ENCODE data around the gene GLS. TPM values are rescaled to one million over a fixed set of nuclear protein-coding genes. Genes with fewer than 3 reads are reported as not detected.
"Not testable (repeated sequence)": the region's sequence is repeated elsewhere in the genome, so short reads cannot be mapped to it uniquely, and the experiment has no call there.

Gene GLS
- total RNA-seq, 4 donors from 2014 or later: 60.6 to 128 (median 75.7) TPM

- Histone ChIP-seq H3K4me3 (peak overlapping the region; percentile 98), H3K27ac (peak overlapping the region; percentile 96), H3K4me1 (peaks cover 45% of the 10 kb centered on the region), H3K9me3 (no peaks in the 10 kb centered on the region), H3K27me3 (no peaks in the 10 kb centered on the region), H3K36me3 (no peaks in the 10 kb centered on the region)
- TF ChIP-seq CTCF (IDR thresholded peaks at IDR 0.05) (no peak), POLR2AphosphoS5 (IDR thresholded peaks at IDR 0.05) (peak in 1 of 3 donors; percentile 55)
- WGBS: under 1% methylated on average over 39 of the region's 46 CpGs
- DNase-seq (ENCODE audit: low spot score in 2 of 2): peak; percentile 73 to 86
Observed at GRCh38 chr2:190881598-190882410, 1.2 kb downstream of the GLS start.

GRCh38 chr2:190882411-190882766 is 1.8 kb downstream of the GLS start:
- no peak for DNase-seq (ENCODE audit: low spot score in 2 of 2)
- 9% methylated on average over 5 of the region's 5 CpGs for WGBS
- H3K4me3 ChIP-seq: peak overlapping the region; percentile 98
- no peaks in the 10 kb centered on the region for H3K9me3 ChIP-seq
- H3K4me1 ChIP-seq: peaks cover 49% of the 10 kb centered on the region
- peak overlapping the region; percentile 96 for H3K27ac ChIP-seq
- H3K36me3 ChIP-seq: no peaks in the 10 kb centered on the region
- TF ChIP-seq EP300 (IDR thresholded peaks at IDR 0.05): no peak
- no peak for TF ChIP-seq POLR2A (IDR thresholded peaks at IDR 0.05)
- TF ChIP-seq CTCF (IDR thresholded peaks at IDR 0.05): no peak
- TF ChIP-seq POLR2AphosphoS5 (IDR thresholded peaks at IDR 0.05): no peak
- H3K27me3 ChIP-seq: no peaks in the 10 kb centered on the region

GRCh38 chr2:190882856-190883582 is 2.4 kb downstream of the GLS start:
- peak overlapping the region; percentile 98 for H3K4me3 ChIP-seq
- WGBS: 25% methylated on average over 4 of the region's 4 CpGs
- no peaks in the 10 kb centered on the region for H3K36me3 ChIP-seq
- no peak for DNase-seq (ENCODE audit: low spot score in 2 of 2)
- no peaks in the 10 kb centered on the region for H3K27me3 ChIP-seq
- no peak for TF ChIP-seq POLR2A (IDR thresholded peaks at IDR 0.05)
- TF ChIP-seq POLR2AphosphoS5 (IDR thresholded peaks at IDR 0.05): no peak
- TF ChIP-seq EP300 (IDR thresholded peaks at IDR 0.05): no peak
- TF ChIP-seq CTCF (IDR thresholded peaks at IDR 0.05): no peak
- H3K9me3 ChIP-seq: no peaks in the 10 kb centered on the region
- peak overlapping the region; percentile 96 for H3K27ac ChIP-seq
- H3K4me1 ChIP-seq: peaks cover 55% of the 10 kb centered on the region

- H3K4me1 ChIP-seq: peaks cover 70% of the 10 kb centered on the region
- H3K27me3 ChIP-seq; H3K36me3 ChIP-seq; H3K27ac ChIP-seq; DNase-seq (ENCODE audit: low spot score in 2 of 2); H3K9me3 ChIP-seq: not testable (repeated sequence)
- 87% methylated on average over 6 of the region's 6 CpGs for WGBS
- peak overlapping the region; percentile 5 for H3K4me3 ChIP-seq
Observed at GRCh38 chr2:190885844-190886243, 5.2 kb downstream of the GLS start.

GRCh38 chr2:190887089-190887488 is 6.5 kb downstream of the GLS start:
- Histone ChIP-seq H3K4me1 (peaks cover 79% of the 10 kb centered on the region), H3K36me3 (no peaks in the 10 kb centered on the region), H3K27ac (no peak overlapping the region), H3K9me3 (no peaks in the 10 kb centered on the region), H3K4me3 (no peak overlapping the region), H3K27me3 (no peaks in the 10 kb centered on the region)
- 51% methylated on average over 2 of the region's 2 CpGs for WGBS
- DNase-seq (ENCODE audit: low spot score in 2 of 2): no peak
- TF ChIP-seq EP300 (IDR thresholded peaks at IDR 0.05): no peak
- TF ChIP-seq POLR2A (IDR thresholded peaks at IDR 0.05): no peak

- H3K4me3 ChIP-seq: no peak overlapping the region
- no peaks in the 10 kb centered on the region for H3K9me3 ChIP-seq
- no peak for DNase-seq (ENCODE audit: low spot score in 2 of 2)
- H3K27me3 ChIP-seq: no peaks in the 10 kb centered on the region
- no peaks in the 10 kb centered on the region for H3K36me3 ChIP-seq
- TF ChIP-seq POLR2AphosphoS5 (IDR thresholded peaks at IDR 0.05) (no peak), POLR2A (IDR thresholded peaks at IDR 0.05) (no peak), EP300 (IDR thresholded peaks at IDR 0.05) (no peak), CTCF (IDR thresholded peaks at IDR 0.05) (no peak)
- H3K4me1 ChIP-seq: peaks cover 74% of the 10 kb centered on the region
- 95% methylated on average over 1 of the region's 1 CpG for whole genome bisulfite sequencing
- no peak overlapping the region for H3K27ac ChIP-seq
Observed at GRCh38 chr2:190888449-190888848, 7.8 kb downstream of the GLS start.
